Measurements from ENCODE around the gene HIF1AN. TPM values are rescaled to one million over a fixed set of nuclear protein-coding genes. Genes with fewer than 3 reads are reported as not detected.

Gene HIF1AN
- total RNA-seq, 1 experiment from 2014 or later: 71.2 TPM

DNA sequence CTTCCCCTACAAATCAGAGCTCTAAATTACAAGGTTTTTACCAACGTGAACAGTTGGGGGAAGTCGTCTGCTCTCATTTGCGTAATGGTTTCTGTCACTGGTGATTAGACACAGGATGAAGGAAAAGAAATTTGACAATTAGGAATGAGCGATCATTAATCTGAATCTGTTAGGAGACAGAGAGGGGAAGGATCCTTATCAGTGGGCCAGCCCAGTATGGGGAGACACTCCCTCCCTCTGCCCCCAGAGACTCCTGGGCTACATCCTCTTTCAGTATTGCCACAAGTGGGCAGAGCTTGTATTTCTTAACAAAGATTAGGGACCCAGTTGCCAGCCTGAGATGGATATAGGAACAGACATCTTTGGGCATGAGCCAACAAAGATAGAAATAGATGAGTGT lies 15.5 kb downstream of the HIF1AN start:
- TF ChIP-seq, protein P1, sequence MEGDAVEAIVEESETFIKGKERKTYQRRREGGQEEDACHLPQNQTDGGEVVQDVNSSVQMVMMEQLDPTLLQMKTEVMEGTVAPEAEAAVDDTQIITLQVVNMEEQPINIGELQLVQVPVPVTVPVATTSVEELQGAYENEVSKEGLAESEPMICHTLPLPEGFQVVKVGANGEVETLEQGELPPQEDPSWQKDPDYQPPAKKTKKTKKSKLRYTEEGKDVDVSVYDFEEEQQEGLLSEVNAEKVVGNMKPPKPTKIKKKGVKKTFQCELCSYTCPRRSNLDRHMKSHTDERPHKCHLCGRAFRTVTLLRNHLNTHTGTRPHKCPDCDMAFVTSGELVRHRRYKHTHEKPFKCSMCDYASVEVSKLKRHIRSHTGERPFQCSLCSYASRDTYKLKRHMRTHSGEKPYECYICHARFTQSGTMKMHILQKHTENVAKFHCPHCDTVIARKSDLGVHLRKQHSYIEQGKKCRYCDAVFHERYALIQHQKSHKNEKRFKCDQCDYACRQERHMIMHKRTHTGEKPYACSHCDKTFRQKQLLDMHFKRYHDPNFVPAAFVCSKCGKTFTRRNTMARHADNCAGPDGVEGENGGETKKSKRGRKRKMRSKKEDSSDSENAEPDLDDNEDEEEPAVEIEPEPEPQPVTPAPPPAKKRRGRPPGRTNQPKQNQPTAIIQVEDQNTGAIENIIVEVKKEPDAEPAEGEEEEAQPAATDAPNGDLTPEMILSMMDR (IDR thresholded peaks at IDR 0.05; ENCODE audit: insufficient read depth in 1 of 2, low read depth in 1 of 2, low read length in 1 of 2, severe bottlenecking in 1 of 2, unreplicated experiment in 1 of 2): no peak
- Mint-ChIP-seq H3K27me3 (ENCODE audit: insufficient read depth, unreplicated experiment) (no peaks in the 10 kb centered on the region), H3K27ac (ENCODE audit: unreplicated experiment) (no peak overlapping the region), H3K9me3 (ENCODE audit: unreplicated experiment) (no peaks in the 10 kb centered on the region), H3K4me1 (ENCODE audit: low read depth, unreplicated experiment) (peaks cover 18% of the 10 kb centered on the region), H3K4me3 (ENCODE audit: unreplicated experiment) (no peak overlapping the region), H3K36me3 (ENCODE audit: insufficient read depth, unreplicated experiment) (peaks cover 37% of the 10 kb centered on the region)
- no peaks in the 10 kb centered on the region for H3K9me3 ChIP-seq
- no peak overlapping the region for H3K4me3 ChIP-seq (ENCODE audit: low read depth, low read length)
- peaks cover 17% of the 10 kb centered on the region for H3K4me1 ChIP-seq
- no TSS peak for BruUV-seq (replicated peaks)
- no peak for DNase-seq
- POLR2A ChIA-PET: no interaction called here
- CTCF ChIA-PET: interaction anchor here (0.6 kb wide), 1 partner anchor 17 kb away, joined by 3 read pairs; no protein-coding TSS in a partner anchor
- H3K36me3 ChIP-seq (ENCODE audit: control insufficient read depth, insufficient read depth, low read length): peaks cover 5% of the 10 kb centered on the region
- intact Hi-C loops (cut with micrococcal nuclease; ENCODE audit: unreplicated experiment): no loop called here
- H3K27me3 ChIP-seq (replicated peaks; ENCODE audit: control insufficient read depth, insufficient read depth, low read length): no peaks in the 10 kb centered on the region

DNA sequence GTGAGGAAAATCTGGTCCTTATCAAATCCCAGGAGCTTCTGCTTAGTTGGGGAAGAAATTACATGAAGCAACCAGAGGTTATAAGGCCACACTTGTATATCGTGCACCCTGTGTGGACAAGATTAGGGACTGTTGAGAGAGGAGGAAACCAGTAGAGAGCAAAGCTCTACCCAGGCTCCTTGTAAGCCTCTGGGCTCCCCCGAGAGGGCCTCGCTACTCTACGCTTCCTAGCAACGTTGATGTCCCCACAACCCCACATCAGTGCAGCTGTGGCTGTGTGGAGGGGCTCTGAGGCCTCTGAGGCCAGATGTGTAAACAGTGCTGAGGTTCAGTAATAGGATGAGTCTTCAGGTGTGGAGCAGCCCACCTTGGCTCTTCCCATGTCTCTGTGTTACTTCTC lies 16.0 kb downstream of the HIF1AN start:
- no peak for DNase-seq
- Mint-ChIP-seq H3K4me3 (ENCODE audit: unreplicated experiment) (no peak overlapping the region), H3K36me3 (ENCODE audit: insufficient read depth, unreplicated experiment) (peaks cover 32% of the 10 kb centered on the region), H3K27me3 (ENCODE audit: insufficient read depth, unreplicated experiment) (no peaks in the 10 kb centered on the region), H3K27ac (ENCODE audit: unreplicated experiment) (no peak overlapping the region), H3K4me1 (ENCODE audit: low read depth, unreplicated experiment) (peaks cover 18% of the 10 kb centered on the region), H3K9me3 (ENCODE audit: unreplicated experiment) (no peaks in the 10 kb centered on the region)
- Histone ChIP-seq H3K36me3 (ENCODE audit: control insufficient read depth, insufficient read depth, low read length) (peaks cover 5% of the 10 kb centered on the region), H3K9me3 (no peaks in the 10 kb centered on the region), H3K4me1 (peaks cover 17% of the 10 kb centered on the region), H3K4me3 (ENCODE audit: low read depth, low read length) (no peak overlapping the region), H3K27me3 (replicated peaks; ENCODE audit: control insufficient read depth, insufficient read depth, low read length) (no peaks in the 10 kb centered on the region)
- intact Hi-C loops (cut with micrococcal nuclease; ENCODE audit: unreplicated experiment): no loop called here
- TF ChIP-seq, protein P1 (IDR thresholded peaks at IDR 0.05; ENCODE audit: insufficient read depth in 1 of 2, low read depth in 1 of 2, low read length in 1 of 2, severe bottlenecking in 1 of 2, unreplicated experiment in 1 of 2): no peak
- ChIA-PET CTCF (interaction anchor here (0.6 kb wide), 1 partner anchor 18 kb away, joined by 3 read pairs; no protein-coding TSS in a partner anchor), POLR2A (no interaction called here)
- BruUV-seq (replicated peaks): no TSS peak

DNA sequence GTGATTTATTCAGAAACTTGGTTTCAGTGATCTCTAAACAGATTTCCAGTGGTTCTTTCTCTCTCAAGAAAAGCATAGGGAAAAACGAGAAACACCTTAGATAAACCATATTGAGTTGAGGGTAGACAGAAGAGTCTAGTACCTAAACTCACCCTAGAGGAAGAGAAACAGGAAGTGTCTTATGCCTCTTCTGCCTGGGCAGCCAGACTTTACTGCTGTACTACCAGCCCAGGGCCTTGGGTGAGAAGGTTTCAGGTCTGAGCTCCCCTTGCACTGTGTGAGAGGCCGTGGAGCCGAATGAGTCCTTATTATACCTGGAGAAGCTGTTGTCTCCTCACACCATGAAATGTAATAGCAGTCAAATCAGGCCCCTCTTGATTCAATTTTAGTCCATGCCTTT lies 18.2 kb downstream of the HIF1AN start:
- DNase-seq: no peak
- no peaks in the 10 kb centered on the region for H3K27me3 Mint-ChIP-seq (ENCODE audit: insufficient read depth, unreplicated experiment)
- ChIA-PET CTCF (interaction anchor here (1.0 to 1.9 kb wide), 2 partner anchors 9 to 18 kb away, joined by 3 to 14 read pairs; partner anchors contain the start of gene HIF1AN), POLR2A (no interaction called here)
- intact Hi-C loops (cut with micrococcal nuclease; ENCODE audit: unreplicated experiment): no loop called here
- no peaks in the 10 kb centered on the region for H3K9me3 ChIP-seq
- no peak overlapping the region for H3K27ac Mint-ChIP-seq (ENCODE audit: unreplicated experiment)
- H3K4me3 Mint-ChIP-seq (ENCODE audit: unreplicated experiment): no peak overlapping the region
- H3K36me3 ChIP-seq (ENCODE audit: control insufficient read depth, insufficient read depth, low read length): no peaks in the 10 kb centered on the region; the same call in 1 of the 2 replicates
- peaks cover 18% of the 10 kb centered on the region for H3K4me1 Mint-ChIP-seq (ENCODE audit: low read depth, unreplicated experiment)
- peaks cover 17% of the 10 kb centered on the region for H3K4me1 ChIP-seq
- BruUV-seq (replicated peaks): no TSS peak
- no peak overlapping the region for H3K4me3 ChIP-seq (ENCODE audit: low read depth, low read length)
- H3K9me3 Mint-ChIP-seq (ENCODE audit: unreplicated experiment): no peaks in the 10 kb centered on the region
- TF ChIP-seq, protein P1 (IDR thresholded peaks at IDR 0.05; ENCODE audit: insufficient read depth in 1 of 2, low read depth in 1 of 2, low read length in 1 of 2, severe bottlenecking in 1 of 2, unreplicated experiment in 1 of 2): no peak
- H3K27me3 ChIP-seq (replicated peaks; ENCODE audit: control insufficient read depth, insufficient read depth, low read length): no peaks in the 10 kb centered on the region
- H3K36me3 Mint-ChIP-seq (ENCODE audit: insufficient read depth, unreplicated experiment): peaks cover 20% of the 10 kb centered on the region
